CD4-positive, alpha-beta memory T cell (primary cell): ENCODE results near the gene CRYBA4. TPM values are rescaled to one million over a fixed set of nuclear protein-coding genes. Genes with fewer than 3 reads are reported as not detected.
A peak's percentile ranks its signal among the peaks of the same experiment; 100 is the strongest.

Experiments used
- CTCF ChIA-PET: fragments of 350-600 bp; sonication (Branson Sonifier 250); formaldehyde crosslinking; loops from one replicate; lab custom pipeline; 2021; ENCODE audit warnings: inconsistent platforms; ENCODE audit not compliant: partially characterized antibody; lab: Charles Lee
- POLR2A ChIA-PET: fragments of 350-600 bp; sonication (Branson Sonifier 250); formaldehyde crosslinking; loops from one replicate; lab custom pipeline; 2021; ENCODE audit not compliant: partially characterized antibody; lab: Charles Lee
- DNase-seq, 5 donors: peaks; one replicate each; pipeline versions ENCODE4 v3.0.0 to v3.0.0-alpha.2; 2020 to 2022; ENCODE audit warnings: mixed read lengths in 1 of 5
- H3K27ac ChIP-seq: one replicate; pipeline ENCODE4 v1.7.0; 2013; ENCODE audit warnings: low read depth, low read length
- H3K27me3 ChIP-seq: 2 replicates; pipeline ENCODE4 v1.7.0; 2013; ENCODE audit warnings: mild to moderate bottlenecking, low read length, moderate library complexity; ENCODE audit not compliant: insufficient read depth
- H3K36me3 ChIP-seq: 2 replicates; pipeline ENCODE4 v1.7.0; 2013; ENCODE audit warnings: mild to moderate bottlenecking, low read length, moderate library complexity; ENCODE audit not compliant: insufficient read depth
- H3K4me1 ChIP-seq: 2 replicates; pipeline ENCODE4 v1.7.0; 2013; ENCODE audit warnings: mild to moderate bottlenecking, low read length, moderate library complexity; ENCODE audit not compliant: insufficient read depth
- H3K4me3 ChIP-seq, 2 donors: one replicate each; pipeline ENCODE4 v1.7.0; 2013; ENCODE audit warnings: low read length in 2 of 2, mild to moderate bottlenecking in 1 of 2
- H3K9me3 ChIP-seq, 2 donors: one replicate each; pipeline ENCODE4 v1.7.0; 2013; ENCODE audit warnings: low read length in 2 of 2, control low read depth in 1 of 2; ENCODE audit not compliant: control insufficient read depth in 1 of 2
- H3K27ac Mint-ChIP-seq, 7 donors: one replicate each; pipeline ENCODE4 v1.8.0; 2020 to 2021; ENCODE audit warnings: mixed read lengths in 7 of 7, mild to moderate bottlenecking in 6 of 7, inconsistent platforms in 3 of 7, moderate library complexity in 3 of 7
- H3K27me3 Mint-ChIP-seq, 2 donors: one replicate each; pipeline ENCODE4 v1.8.0; 2020 to 2021; ENCODE audit warnings: mixed read lengths in 2 of 2
- H3K36me3 Mint-ChIP-seq, 2 donors: one replicate each; pipeline ENCODE4 v1.8.0; 2020 to 2021; ENCODE audit warnings: mixed read lengths in 2 of 2, inconsistent platforms in 1 of 2, mild to moderate bottlenecking in 1 of 2
- H3K4me1 Mint-ChIP-seq, 4 donors: one replicate each; pipeline ENCODE4 v1.8.0; 2020 to 2021; ENCODE audit warnings: mixed read lengths in 4 of 4, mild to moderate bottlenecking in 1 of 4
- H3K4me3 Mint-ChIP-seq, 8 donors: one replicate each; pipeline ENCODE4 v1.8.0; 2020 to 2021; ENCODE audit warnings: mixed read lengths in 8 of 8, mild to moderate bottlenecking in 7 of 8, moderate library complexity in 6 of 8, inconsistent platforms in 3 of 8
- H3K9me3 Mint-ChIP-seq, 8 donors: one replicate each; pipeline ENCODE4 v1.8.0; 2020 to 2021; ENCODE audit warnings: mixed read lengths in 8 of 8, mild to moderate bottlenecking in 5 of 8, inconsistent platforms in 3 of 8, moderate library complexity in 1 of 8
- intact Hi-C: fragments of 100-400 bp; cut with micrococcal nuclease; formaldehyde crosslinking; loops from one replicate; pipeline ENCODE4 v1.15.1; 2023
- polyA plus RNA-seq, 2 donors: library from polyadenylated mRNA; unstranded; fragments of 300-500 nt; fragmentation: Illumina TruSeq; gene quantifications; one replicate each; pipeline ENCODE4 v1.2.3, GENCODE V29; 2021
- total RNA-seq, 2 experiments: library from RNA; stranded (reverse); gene quantifications; one replicate each; pipeline ENCODE4 v1.2.3, GENCODE V29; 2021

The CRYBA4 gene
- total and polyA plus RNA-seq, 4 experiments from 2014 or later, result not detected

GRCh38 chr22:26587991-26588613 is 33.7 kb upstream of the CRYBA4 start:
- Mint-ChIP-seq H3K4me1 (peaks cover 41 to 80% (median 60%) of the 10 kb centered on the region in 4 donors), H3K4me3 (peak overlapping the region; percentile 89 to 94 (median 90)), H3K27me3 (no peaks in the 10 kb centered on the region), H3K27ac (peak overlapping the region in 6 of 7 donors; percentile 31 to 92 (median 86)), H3K36me3 (peaks cover 0 to 13% of the 10 kb centered on the region in 2 donors), H3K9me3 (peaks cover 0 to 2% (median 0%) of the 10 kb centered on the region in 8 donors)
- intact Hi-C loops, result no loop called here
- Histone ChIP-seq H3K27me3 (no peaks in the 10 kb centered on the region), H3K9me3 (no peaks in the 10 kb centered on the region), H3K27ac (no peak overlapping the region), H3K4me3 (peak overlapping the region in 1 of 2 donors; percentile 78), H3K4me1 (peaks cover 72% of the 10 kb centered on the region), H3K36me3 (no peaks in the 10 kb centered on the region)
- DNase-seq, result no peak
- ChIA-PET POLR2A (interaction anchor here (1.2 to 2.8 kb wide), 3 partner anchors 8 to 104 kb away, joined by 3 to 12 read pairs (median 5); partner anchors contain the start of genes HPS4 and SRRD), CTCF (no interaction called here)

- H3K4me1 Mint-ChIP-seq, result peaks cover 45 to 86% (median 66%) of the 10 kb centered on the region in 4 donors
- peaks cover 80% of the 10 kb centered on the region for H3K4me1 ChIP-seq
- ChIA-PET POLR2A (interaction anchor here (1.2 to 2.8 kb wide), 5 partner anchors 9 to 105 kb away, joined by 3 to 12 read pairs (median 5); partner anchors contain the start of genes HPS4, SRRD and TFIP11), CTCF (no interaction called here)
- H3K4me3 ChIP-seq, result peak overlapping the region; percentile 69 to 78
- H3K27me3 ChIP-seq, result no peaks in the 10 kb centered on the region
- H3K27ac Mint-ChIP-seq, result peak overlapping the region; percentile 70 to 92 (median 86)
- no peaks in the 10 kb centered on the region for H3K27me3 Mint-ChIP-seq
- H3K9me3 ChIP-seq, result no peaks in the 10 kb centered on the region
- intact Hi-C loops, result no loop called here
- H3K4me3 Mint-ChIP-seq, result peak overlapping the region; percentile 89 to 94 (median 90)
- H3K9me3 Mint-ChIP-seq, result peaks cover 0 to 2% (median 0%) of the 10 kb centered on the region in 8 donors
- no peak for DNase-seq
- peaks cover 0 to 13% of the 10 kb centered on the region in 2 donors for H3K36me3 Mint-ChIP-seq
- H3K36me3 ChIP-seq, result no peaks in the 10 kb centered on the region
- H3K27ac ChIP-seq, result peak overlapping the region; percentile 66
These were observed 32.9 kb upstream of the CRYBA4 start for GRCh38 chr22:26588729-26589366.

- H3K36me3 Mint-ChIP-seq, result peaks cover 0 to 10% of the 10 kb centered on the region in 2 donors
- peak overlapping the region; percentile 70 to 92 (median 86) for H3K27ac Mint-ChIP-seq
- H3K4me3 Mint-ChIP-seq, result peak overlapping the region; percentile 89 to 94 (median 90)
- H3K36me3 ChIP-seq, result no peaks in the 10 kb centered on the region
- ChIA-PET CTCF (no interaction called here), POLR2A (interaction anchor here (1.2 to 2.8 kb wide), 7 partner anchors 9 to 106 kb away, joined by 3 to 13 read pairs (median 8); partner anchors contain the start of genes HPS4, SRRD and TFIP11)
- H3K9me3 ChIP-seq, result no peaks in the 10 kb centered on the region
- peaks cover 83% of the 10 kb centered on the region for H3K4me1 ChIP-seq
- DNase-seq, result peak in 3 of 5 donors; percentile 30 to 48 (median 32)
- no peaks in the 10 kb centered on the region for H3K27me3 ChIP-seq
- no peaks in the 10 kb centered on the region for H3K27me3 Mint-ChIP-seq
- H3K9me3 Mint-ChIP-seq, result peaks cover 0 to 2% (median 0%) of the 10 kb centered on the region in 8 donors
- peak overlapping the region; percentile 66 for H3K27ac ChIP-seq
- intact Hi-C loops, result no loop called here
- H3K4me1 Mint-ChIP-seq, result peaks cover 45 to 86% (median 65%) of the 10 kb centered on the region in 4 donors
- peak overlapping the region; percentile 69 to 78 for H3K4me3 ChIP-seq
These were observed 32.4 kb upstream of the CRYBA4 start for GRCh38 chr22:26589367-26589844.

- H3K36me3 Mint-ChIP-seq, result peaks cover 0 to 8% of the 10 kb centered on the region in 2 donors
- H3K27ac Mint-ChIP-seq, result peak within 1 kb of the TSS; percentile 91 to 98 (median 96)
- H3K27me3 Mint-ChIP-seq, result no peaks in the 10 kb centered on the region
- Histone ChIP-seq H3K4me3 (peak within 1 kb of the TSS; percentile 78 to 95), H3K9me3 (no peaks in the 10 kb centered on the region), H3K27ac (peak within 1 kb of the TSS; percentile 66), H3K27me3 (no peaks in the 10 kb centered on the region), H3K36me3 (no peaks in the 10 kb centered on the region), H3K4me1 (peaks cover 81% of the 10 kb centered on the region)
- H3K9me3 Mint-ChIP-seq, result peaks cover 0 to 2% (median 0%) of the 10 kb centered on the region in 8 donors
- DNase-seq, result peak; percentile 73 to 82 (median 76)
- H3K4me3 Mint-ChIP-seq, result peak within 1 kb of the TSS; percentile 90 to 98 (median 94)
- H3K4me1 Mint-ChIP-seq, result peaks cover 41 to 85% (median 61%) of the 10 kb centered on the region in 4 donors
- intact Hi-C loops, result loop anchor here (1.0 to 5.0 kb wide), 5 partner anchors 11 to 163 kb away; partner anchors contain the start of genes ASPHD2, HPS4, SRRD and TFIP11
- POLR2A ChIA-PET, result interaction anchor here (0.7 to 2.8 kb wide), 10 partner anchors 10 to 116 kb away, joined by 3 to 13 read pairs (median 4); partner anchors contain the start of genes HPS4, SRRD and TFIP11
- CTCF ChIA-PET, result no interaction called here
These were observed 31.7 kb upstream of the CRYBA4 start, which contains the start of gene TPST2 for GRCh38 chr22:26589845-26590736. Gene TPST2, minus strand, starts transcription at chr22:26590132. Its CDS starts 48,502 bp downstream, at chr22:26541630.

GRCh38 chr22:26592421-26592891 is 29.3 kb upstream of the CRYBA4 start:
- peak overlapping the region; percentile 50 for H3K27ac ChIP-seq
- Mint-ChIP-seq H3K4me3 (peak overlapping the region in 7 of 8 donors; percentile 32 to 84 (median 71)), H3K36me3 (peaks cover 0 to 8% of the 10 kb centered on the region in 2 donors), H3K4me1 (peaks cover 32 to 65% (median 48%) of the 10 kb centered on the region in 4 donors), H3K27me3 (no peaks in the 10 kb centered on the region), H3K9me3 (peaks cover 0 to 2% (median 0%) of the 10 kb centered on the region in 8 donors), H3K27ac (peak overlapping the region; percentile 68 to 91 (median 89))
- ChIA-PET CTCF (interaction anchor here (0.9 kb wide), 2 partner anchors 8 to 16 kb away, joined by 3 read pairs; no protein-coding TSS in a partner anchor), POLR2A (interaction anchor here (0.7 to 3.9 kb wide), 9 partner anchors 12 to 81 kb away, joined by 3 to 20 read pairs (median 5); partner anchors contain the start of gene TFIP11)
- intact Hi-C loops, result loop anchor here (5.0 kb wide), 2 partner anchors 80 to 165 kb away; partner anchors contain the start of genes ASPHD2 and TFIP11
- no peaks in the 10 kb centered on the region for H3K9me3 ChIP-seq
- no peaks in the 10 kb centered on the region for H3K27me3 ChIP-seq
- no peaks in the 10 kb centered on the region for H3K36me3 ChIP-seq
- H3K4me1 ChIP-seq, result peaks cover 61% of the 10 kb centered on the region
- peak overlapping the region in 1 of 2 donors; percentile 3 for H3K4me3 ChIP-seq
- DNase-seq, result peak; percentile 52 to 81 (median 57)

GRCh38 chr22:26593763-26594162 is 28.0 kb upstream of the CRYBA4 start:
- no peak for DNase-seq
- peak overlapping the region; percentile 60 to 88 (median 81) for H3K27ac Mint-ChIP-seq
- peak overlapping the region in 7 of 8 donors; percentile 6 to 68 (median 40) for H3K4me3 Mint-ChIP-seq
- H3K27me3 Mint-ChIP-seq, result no peaks in the 10 kb centered on the region
- Histone ChIP-seq H3K27ac (peak overlapping the region; percentile 0), H3K27me3 (no peaks in the 10 kb centered on the region), H3K4me3 (no peak overlapping the region), H3K9me3 (no peaks in the 10 kb centered on the region), H3K4me1 (peaks cover 52% of the 10 kb centered on the region), H3K36me3 (no peaks in the 10 kb centered on the region)
- peaks cover 24 to 57% (median 38%) of the 10 kb centered on the region in 4 donors for H3K4me1 Mint-ChIP-seq
- ChIA-PET POLR2A (interaction anchor here (1.2 to 3.9 kb wide), 2 partner anchors 10 to 80 kb away, joined by 5 to 20 read pairs; no protein-coding TSS in a partner anchor), CTCF (interaction anchor here (1.3 kb wide), 2 partner anchors 12 to 77 kb away, joined by 3 read pairs; no protein-coding TSS in a partner anchor)
- H3K36me3 Mint-ChIP-seq, result peaks cover 0 to 5% of the 10 kb centered on the region in 2 donors
- intact Hi-C loops, result loop anchor here (5.0 kb wide), 2 partner anchors 81 to 166 kb away; partner anchors contain the start of genes ASPHD2 and TFIP11
- H3K9me3 Mint-ChIP-seq, result peaks cover 0 to 2% (median 0%) of the 10 kb centered on the region in 8 donors
